H1 (cell line): ENCODE data around the gene CYP46A1.

Experiments
- POLR2A ChIP-seq, 2 experiments: IDR thresholded peaks; 1 replicate in 1 of 2; 2 replicates in 1 of 2; pipeline ENCODE4 v1.6.1; 2011; ENCODE audit warnings: low read depth in 2 of 2, low read length in 2 of 2, mild to moderate bottlenecking in 2 of 2; ENCODE audit errors: control extremely low read depth in 1 of 2
- SP1 ChIP-seq: IDR thresholded peaks from 2 replicates; pipeline ENCODE4 v1.6.1; 2011; ENCODE audit warnings: low read depth, low read length

DNA sequence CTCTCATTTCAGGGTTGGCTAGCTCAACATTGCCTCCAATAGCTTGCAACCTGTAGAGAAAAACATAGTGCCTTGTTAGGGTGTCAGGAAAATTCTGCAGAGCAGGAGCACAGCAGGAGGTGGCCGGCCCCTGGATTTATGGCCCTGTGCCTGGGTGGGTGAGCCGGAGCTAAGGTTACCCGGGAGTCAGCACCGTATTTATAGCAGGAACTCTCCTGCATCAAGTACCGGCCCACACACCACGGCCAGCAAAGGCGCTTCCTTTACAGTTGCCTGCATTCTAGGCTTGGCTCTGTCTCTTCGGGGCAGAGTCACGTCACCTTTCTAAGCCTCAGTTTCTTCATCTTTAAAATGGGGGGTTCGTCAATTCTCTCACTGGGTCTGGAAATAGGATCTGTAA, 56.3 kb downstream of the CYP46A1 start:
- no peak for TF ChIP-seq POLR2A (IDR thresholded peaks at IDR 0.05; ENCODE audit: control extremely low read depth in 1 of 2, low read depth in 2 of 2, low read length in 2 of 2)
- TF ChIP-seq SP1: no peak
